ENCODE results near the gene AVEN.

AVEN gene

DNA sequence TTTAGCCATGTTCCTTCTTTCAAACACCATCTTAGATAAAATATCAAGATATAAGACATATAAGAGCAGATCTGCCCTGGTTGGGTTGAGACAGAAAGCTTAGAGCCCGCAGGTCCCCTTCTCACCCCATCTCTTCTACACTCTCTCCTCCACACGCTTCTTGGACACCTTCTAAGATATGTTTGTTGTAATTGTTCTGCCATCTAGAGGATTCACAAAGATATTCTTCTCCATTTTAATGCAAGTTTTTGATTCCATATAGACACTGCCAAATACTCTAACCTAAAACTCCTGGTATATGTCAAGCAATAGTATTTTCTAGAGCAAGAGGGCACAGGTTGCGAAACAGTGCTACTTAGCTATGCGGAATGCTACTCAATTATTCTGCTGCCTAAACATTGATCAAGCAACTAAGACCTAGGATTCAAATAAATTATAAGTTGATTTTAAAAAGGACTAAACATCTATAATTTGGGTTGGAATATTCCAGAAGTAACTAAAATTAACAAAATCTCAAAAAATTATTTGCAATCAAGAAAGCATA, 63.9 kb downstream of the AVEN start:
- no peak overlapping the region for H3K4me3 ChIP-seq (ENCODE audit: low read depth, low read length)
- DNase-seq (ENCODE audit: low read depth, low spot score): no peak
- CTCF ChIA-PET: interaction anchor here (0.6 to 5.5 kb wide), 4 partner anchors 9 to 238 kb away, joined by 3 to 58 read pairs (median 10); no protein-coding TSS in a partner anchor
- TF ChIP-seq, protein P1, sequence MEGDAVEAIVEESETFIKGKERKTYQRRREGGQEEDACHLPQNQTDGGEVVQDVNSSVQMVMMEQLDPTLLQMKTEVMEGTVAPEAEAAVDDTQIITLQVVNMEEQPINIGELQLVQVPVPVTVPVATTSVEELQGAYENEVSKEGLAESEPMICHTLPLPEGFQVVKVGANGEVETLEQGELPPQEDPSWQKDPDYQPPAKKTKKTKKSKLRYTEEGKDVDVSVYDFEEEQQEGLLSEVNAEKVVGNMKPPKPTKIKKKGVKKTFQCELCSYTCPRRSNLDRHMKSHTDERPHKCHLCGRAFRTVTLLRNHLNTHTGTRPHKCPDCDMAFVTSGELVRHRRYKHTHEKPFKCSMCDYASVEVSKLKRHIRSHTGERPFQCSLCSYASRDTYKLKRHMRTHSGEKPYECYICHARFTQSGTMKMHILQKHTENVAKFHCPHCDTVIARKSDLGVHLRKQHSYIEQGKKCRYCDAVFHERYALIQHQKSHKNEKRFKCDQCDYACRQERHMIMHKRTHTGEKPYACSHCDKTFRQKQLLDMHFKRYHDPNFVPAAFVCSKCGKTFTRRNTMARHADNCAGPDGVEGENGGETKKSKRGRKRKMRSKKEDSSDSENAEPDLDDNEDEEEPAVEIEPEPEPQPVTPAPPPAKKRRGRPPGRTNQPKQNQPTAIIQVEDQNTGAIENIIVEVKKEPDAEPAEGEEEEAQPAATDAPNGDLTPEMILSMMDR (IDR thresholded peaks at IDR 0.05; ENCODE audit: insufficient read depth, low read length, missing control alignments): no peak
- POLR2A ChIA-PET: no interaction called here

DNA sequence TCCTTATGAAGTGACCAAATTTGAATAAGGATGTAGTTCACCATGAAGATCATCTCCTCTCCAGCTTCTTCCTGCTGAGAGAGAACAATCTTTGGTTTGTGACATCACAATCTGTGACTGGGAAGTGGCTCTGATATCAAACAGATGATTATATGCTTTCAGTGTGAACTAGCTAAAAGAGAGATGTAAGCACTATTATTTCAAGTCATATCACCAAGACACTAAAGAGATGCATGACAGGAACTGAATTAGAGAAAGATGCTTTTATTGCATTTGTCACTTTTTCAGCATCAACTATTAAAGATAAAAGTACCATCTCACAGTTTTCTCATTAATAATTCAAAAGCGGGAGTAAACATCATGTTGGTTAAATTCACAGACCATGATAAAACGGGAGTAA, 67.2 kb downstream of the AVEN start:
- no peak for DNase-seq (ENCODE audit: low read depth, low spot score)
- no peak overlapping the region for H3K4me3 ChIP-seq (ENCODE audit: low read depth, low read length)
- TF ChIP-seq, protein P1 (IDR thresholded peaks at IDR 0.05; ENCODE audit: insufficient read depth, low read length, missing control alignments): no peak
- POLR2A ChIA-PET: no interaction called here
- CTCF ChIA-PET: interaction anchor here (0.6 to 1.9 kb wide), 5 partner anchors 8 to 235 kb away, joined by 3 to 13 read pairs (median 4); no protein-coding TSS in a partner anchor

DNA sequence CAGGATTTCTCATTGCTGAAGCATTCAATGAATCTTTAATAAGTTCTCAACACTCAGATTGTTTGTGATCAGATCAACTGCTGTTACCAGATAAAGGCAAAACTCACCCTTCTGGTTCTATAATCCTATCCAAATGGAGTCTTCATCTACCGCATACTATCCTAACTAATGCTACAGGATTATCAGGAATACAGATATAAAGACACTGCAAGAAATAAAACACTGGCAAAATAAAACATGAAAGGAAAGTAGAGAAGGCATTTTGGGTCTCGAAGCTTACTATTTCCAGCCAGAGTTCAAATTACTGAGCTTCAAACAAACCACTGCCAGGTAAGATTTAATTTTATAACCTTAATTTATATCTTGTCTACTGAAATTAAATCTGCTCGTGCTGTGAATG, 70.2 kb downstream of the AVEN start:
- TF ChIP-seq, protein P1 (IDR thresholded peaks at IDR 0.05; ENCODE audit: insufficient read depth, low read length, missing control alignments): no peak
- ChIA-PET POLR2A (no interaction called here), CTCF (interaction anchor here (0.7 to 2.3 kb wide), 8 partner anchors 13 to 235 kb away, joined by 3 to 8 read pairs (median 4); no protein-coding TSS in a partner anchor)
- H3K4me3 ChIP-seq (ENCODE audit: low read depth, low read length): no peak overlapping the region
- DNase-seq (ENCODE audit: low read depth, low spot score): no peak

DNA sequence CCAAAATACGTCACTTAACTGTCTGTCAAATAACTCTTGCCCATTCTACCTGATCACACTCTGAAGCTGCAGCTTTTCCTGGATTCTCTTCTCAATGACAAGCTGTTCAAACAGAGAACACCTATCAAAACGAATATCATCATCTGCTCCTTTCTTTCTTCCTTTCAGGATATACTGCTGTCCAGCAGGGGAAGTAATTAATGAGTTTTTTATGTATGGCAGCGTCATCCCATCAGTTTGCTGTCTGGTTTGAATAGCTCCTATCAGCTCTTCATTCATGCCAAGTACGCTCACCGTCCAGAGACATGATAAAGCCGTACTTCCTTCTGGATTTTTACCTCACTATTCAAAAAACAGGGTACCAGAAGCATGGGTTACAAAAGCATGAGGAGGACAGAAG, 70.8 kb downstream of the AVEN start, which contains the start of gene CHRM5:
Gene CHRM5, plus strand, starts transcription at position 274 of the 400 bp plus-strand sequence. CDS start 94,221 bp downstream, outside the sequence.
- DNase-seq (ENCODE audit: low read depth, low spot score): no peak
- H3K4me3 ChIP-seq (ENCODE audit: low read depth, low read length): no peak within 1 kb of the TSS
- ChIA-PET CTCF (interaction anchor here (0.6 to 2.3 kb wide), 8 partner anchors 9 to 234 kb away, joined by 3 to 8 read pairs (median 4); no protein-coding TSS in a partner anchor), POLR2A (no interaction called here)
- TF ChIP-seq, protein P1 (IDR thresholded peaks at IDR 0.05; ENCODE audit: insufficient read depth, low read length, missing control alignments): no peak

DNA sequence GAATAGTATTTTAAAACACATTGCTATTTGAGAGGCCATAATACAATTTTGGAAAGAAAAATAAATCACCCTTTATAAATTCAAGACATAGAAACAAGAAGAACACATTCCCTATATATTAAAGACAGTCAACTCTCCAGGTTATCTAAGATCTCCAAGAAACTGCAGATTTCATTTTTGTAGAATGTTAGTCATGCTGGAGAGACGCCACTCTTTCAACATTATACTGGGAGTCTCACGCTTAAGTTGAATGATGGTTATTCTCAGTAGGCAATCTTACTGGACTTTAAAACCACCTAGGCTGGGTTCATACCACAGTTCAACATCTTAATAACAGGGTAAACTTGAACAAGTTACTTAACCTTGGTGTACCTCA, 74.4 kb downstream of the AVEN start:
- ChIA-PET POLR2A (no interaction called here), CTCF (interaction anchor here (0.9 to 4.6 kb wide), 10 partner anchors 8 to 230 kb away, joined by 3 to 59 read pairs (median 4); no protein-coding TSS in a partner anchor)
- H3K4me3 ChIP-seq (ENCODE audit: low read depth, low read length): no peak overlapping the region
- DNase-seq (ENCODE audit: low read depth, low spot score): no peak
- TF ChIP-seq, protein P1 (IDR thresholded peaks at IDR 0.05; ENCODE audit: insufficient read depth, low read length, missing control alignments): no peak

DNA sequence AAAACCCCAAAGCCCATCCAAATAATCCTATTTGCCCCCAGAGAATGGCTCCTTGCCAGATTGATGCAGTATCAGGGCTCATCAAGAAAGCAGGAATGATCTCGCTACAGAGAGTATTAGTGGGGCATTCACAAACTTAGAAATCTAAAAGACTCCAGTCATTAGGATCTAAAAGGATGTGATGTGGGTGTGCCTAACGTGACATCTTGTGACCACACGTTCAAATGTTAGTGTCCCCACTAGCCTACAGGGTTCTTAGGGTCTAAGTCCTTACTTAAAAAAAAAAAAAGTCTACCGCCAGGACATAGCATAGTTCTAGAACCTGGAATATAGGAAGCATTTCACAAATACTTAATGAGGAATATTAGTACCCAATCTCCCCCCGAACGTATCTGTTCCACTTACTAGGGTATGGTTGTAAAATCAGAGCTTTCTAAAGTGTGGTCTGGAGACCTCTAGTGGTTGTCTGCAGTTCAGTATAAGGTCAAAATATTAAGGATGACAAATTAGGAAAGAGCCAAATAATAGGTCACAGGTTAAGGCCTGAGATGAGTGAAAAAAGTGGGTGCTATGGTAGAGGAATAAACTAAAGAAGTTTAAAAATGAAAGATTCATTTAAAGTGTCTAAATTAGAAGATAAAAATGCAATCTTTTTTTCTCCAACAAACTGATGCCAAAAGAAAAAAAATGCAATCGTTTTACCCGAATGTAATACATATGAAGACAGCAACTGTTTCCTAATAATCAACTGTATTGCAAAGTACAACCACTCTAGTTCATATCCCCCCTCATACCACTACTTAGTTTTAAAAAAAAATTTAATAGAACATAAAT, 75.0 kb downstream of the AVEN start:
- DNase-seq (ENCODE audit: low read depth, low spot score): no peak
- POLR2A ChIA-PET: no interaction called here
- TF ChIP-seq, protein P1 (IDR thresholded peaks at IDR 0.05; ENCODE audit: insufficient read depth, low read length, missing control alignments): peak; percentile 46
- CTCF ChIA-PET: interaction anchor here (0.6 to 4.6 kb wide), 15 partner anchors 8 to 230 kb away, joined by 3 to 59 read pairs (median 4); no protein-coding TSS in a partner anchor
- H3K4me3 ChIP-seq (ENCODE audit: low read depth, low read length): no peak overlapping the region

Data from AG04449 (cell line).